ENCODE measurements around the gene NAPEPLD. TPM values are rescaled to one million over a fixed set of nuclear protein-coding genes. Genes with fewer than 3 reads are reported as not detected.
"Not testable (repeated sequence)": the region's sequence is repeated elsewhere in the genome, so short reads cannot be mapped to it uniquely, and the experiment has no call there.

The NAPEPLD gene
- total RNA-seq, 6 experiments from 2014 or later = 5.8 to 24.6 (median 8.1) TPM

- TF ChIP-seq POLR2A (IDR thresholded peaks at IDR 0.05) (no peak), CTCF (IDR thresholded peaks at IDR 0.05) (peak; percentile 29 to 44 (median 40))
- Histone ChIP-seq H3K4me1 (no peaks in the 10 kb centered on the region), H3K27me3 (no peaks in the 10 kb centered on the region), H3K36me3 (no peaks in the 10 kb centered on the region), H3K9me3 (no peaks in the 10 kb centered on the region), H3K4me3 (no peak overlapping the region), H3K27ac (no peak overlapping the region)
- peak; percentile 50 to 68 (median 58) for ATAC-seq
- intact Hi-C loops (cut with DNase I) = no loop called here
- peak in 1 of 3 donors; percentile 51 for DNase-seq
- no CpG with 5 or more reads among the region's 1 CpG for WGBS (ENCODE audit: insufficient coverage, low coverage, low lambda C conversion rate, missing lambda C conversion rate)
These were observed 83.2 kb downstream of the NAPEPLD start for GRCh38 chr7:103065667-103066066.

- ATAC-seq (no peak), DNase-seq (no peak)
- intact Hi-C loops (cut with DNase I) = no loop called here
- no peak for TF ChIP-seq POLR2A (IDR thresholded peaks at IDR 0.05)
- TF ChIP-seq CTCF (IDR thresholded peaks at IDR 0.05) = no peak
- Histone ChIP-seq H3K27me3 (no peaks in the 10 kb centered on the region), H3K9me3 (no peaks in the 10 kb centered on the region), H3K27ac (no peak overlapping the region), H3K4me1 (peaks cover 0 to 8% (median 0%) of the 10 kb centered on the region in 4 donors), H3K36me3 (no peaks in the 10 kb centered on the region), H3K4me3 (no peak overlapping the region)
- 68% methylated on average over 3 of the region's 3 CpGs for WGBS (ENCODE audit: insufficient coverage, low coverage, low lambda C conversion rate, missing lambda C conversion rate)
These were observed 85.0 kb downstream of the NAPEPLD start for GRCh38 chr7:103063895-103064294.

GRCh38 chr7:103059471-103059870 lies 89.4 kb downstream of the NAPEPLD start:
- intact Hi-C loops (cut with DNase I) = no loop called here
- ATAC-seq = peak in 2 of 4 donors; percentile 50 to 63
- WGBS (ENCODE audit: insufficient coverage, low coverage, low lambda C conversion rate, missing lambda C conversion rate) = 21% methylated on average over 2 of the region's 2 CpGs

GRCh38 chr7:103058122-103058521 lies 90.8 kb downstream of the NAPEPLD start:
- H3K27me3 ChIP-seq = no peaks in the 10 kb centered on the region
- ATAC-seq (no peak), DNase-seq (no peak)
- no peak for TF ChIP-seq CTCF (IDR thresholded peaks at IDR 0.05)
- TF ChIP-seq POLR2A (IDR thresholded peaks at IDR 0.05) = no peak
- intact Hi-C loops (cut with DNase I) = no loop called here
- peaks cover 0 to 9% (median 0%) of the 10 kb centered on the region in 4 donors for H3K4me1 ChIP-seq
- H3K36me3 ChIP-seq = no peaks in the 10 kb centered on the region
- H3K27ac ChIP-seq = no peak overlapping the region
- H3K4me3 ChIP-seq = no peak overlapping the region
- H3K9me3 ChIP-seq = no peaks in the 10 kb centered on the region

More at GRCh38 chr7:103059471-103059870, 89.4 kb downstream of the NAPEPLD start:
- H3K9me3 ChIP-seq = no peaks in the 10 kb centered on the region
- no peak overlapping the region for H3K27ac ChIP-seq
- no peak for DNase-seq
- no peaks in the 10 kb centered on the region for H3K36me3 ChIP-seq
- TF ChIP-seq CTCF (IDR thresholded peaks at IDR 0.05) = no peak
- no peak for TF ChIP-seq POLR2A (IDR thresholded peaks at IDR 0.05)
- no peaks in the 10 kb centered on the region for H3K27me3 ChIP-seq
- H3K4me1 ChIP-seq = peaks cover 0 to 9% (median 0%) of the 10 kb centered on the region in 4 donors
- no peak overlapping the region for H3K4me3 ChIP-seq

GRCh38 chr7:103056006-103056405 lies 92.9 kb downstream of the NAPEPLD start:
- ATAC-seq; DNase-seq; H3K27ac ChIP-seq; intact Hi-C loops (cut with DNase I); H3K4me3 ChIP-seq; H3K9me3 ChIP-seq; H3K36me3 ChIP-seq; H3K27me3 ChIP-seq; H3K4me1 ChIP-seq: not testable (repeated sequence)
- WGBS (ENCODE audit: insufficient coverage, low coverage, low lambda C conversion rate, missing lambda C conversion rate) = 78% methylated on average over 1 of the region's 1 CpG
